B cell (primary cell): Measurements from ENCODE around the gene APOE.

ENCODE experiments used
- CTCF ChIP-seq: fragments of 200-600 bp; IDR thresholded peaks from one replicate; pipeline ENCODE4 v1.8.0; 2022; ENCODE audit warnings: antibody characterized with exemption, mild to moderate bottlenecking
- EZH2 ChIP-seq: IDR thresholded peaks from 2 replicates; pipeline ENCODE4 v1.6.1; 2012; ENCODE audit warnings: borderline replicate concordance, low read depth, mild to moderate bottlenecking, moderate library complexity, low read length; ENCODE audit not compliant: insufficient read depth, poor library complexity, severe bottlenecking

GRCh38 chr19:44951179-44952159 lies 45.9 kb downstream of the APOE start:
- TF ChIP-seq CTCF (peak; percentile 88), EZH2 (no peak)
